HG02943 (cell line): ENCODE data around the gene ANKRD55.
A peak's percentile ranks its signal among the peaks of the same experiment; 100 is the strongest.
"Not testable (repeated sequence)": the region's sequence is repeated elsewhere in the genome, so short reads cannot be mapped to it uniquely, and the experiment has no call there.

ENCODE experiments used
- ATAC-seq: cut with Tn5 transposase; IDR thresholded peaks from one replicate; pipeline ENCODE4 v1.9.1; 2021; ENCODE audit warnings: mild to moderate bottlenecking, low read depth, moderate library complexity; ENCODE audit not compliant: unreplicated experiment

The ANKRD55 gene

GRCh38 chr5:56147659-56148230 lies 85.4 kb downstream of the ANKRD55 start:
- no peak for ATAC-seq

DNA sequence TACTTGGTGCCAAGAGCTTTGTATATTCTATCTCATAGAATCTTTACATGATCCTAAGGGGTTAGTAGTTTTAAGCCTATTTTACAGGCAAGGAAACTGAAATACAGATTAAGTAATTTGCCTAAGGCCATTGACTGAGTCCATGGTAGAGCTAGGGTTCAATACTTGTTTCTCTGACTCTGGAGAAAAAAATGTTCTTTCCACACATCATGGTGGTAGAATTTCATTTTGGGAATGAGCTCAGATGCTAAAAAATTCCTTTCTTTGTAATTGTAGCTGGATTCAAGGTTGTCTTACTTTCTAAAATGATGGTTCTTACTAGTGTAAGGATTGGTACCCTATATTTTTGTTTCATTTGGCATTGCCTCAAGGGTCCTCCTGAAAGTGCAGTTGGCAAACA lies 86.0 kb downstream of the ANKRD55 start:
- ATAC-seq: no peak

DNA sequence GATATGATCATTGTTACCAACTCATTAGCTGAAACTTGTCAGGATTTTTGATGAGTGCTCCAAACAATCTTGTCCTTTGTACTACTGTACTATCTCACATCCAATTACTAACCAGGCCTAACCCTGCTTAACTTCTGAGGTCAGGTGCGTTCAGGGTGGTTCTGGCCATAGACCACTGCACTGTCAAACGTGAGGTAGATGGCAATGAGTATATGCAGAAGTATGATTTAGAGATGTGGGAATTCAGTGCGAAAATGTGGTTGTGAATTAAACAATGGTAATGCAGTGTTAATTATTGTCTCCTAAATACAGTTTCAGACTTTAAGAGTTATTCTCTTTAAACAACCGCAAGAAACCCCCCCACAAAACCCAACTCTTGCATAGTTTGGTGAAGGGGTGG lies 86.5 kb downstream of the ANKRD55 start:
- no peak for ATAC-seq

DNA sequence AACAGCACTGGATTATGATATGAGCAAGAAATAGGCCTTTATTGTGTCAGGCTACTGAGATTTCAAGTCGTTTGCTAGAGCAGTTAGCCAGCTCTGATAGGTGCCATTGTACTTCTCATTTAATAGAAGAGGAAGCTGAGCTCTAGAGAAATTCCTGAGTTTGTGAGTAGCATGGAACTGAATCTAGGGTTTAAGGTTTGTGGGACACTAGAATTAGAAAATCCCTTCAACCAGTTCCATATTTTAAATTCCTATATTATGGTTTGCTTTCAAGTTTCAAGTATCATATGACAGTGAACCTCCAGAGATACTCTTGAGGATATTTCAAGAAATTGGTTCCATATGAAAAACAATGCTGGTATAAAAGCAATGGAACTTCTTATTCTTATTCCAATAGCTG lies 87.6 kb downstream of the ANKRD55 start:
- no peak for ATAC-seq

DNA sequence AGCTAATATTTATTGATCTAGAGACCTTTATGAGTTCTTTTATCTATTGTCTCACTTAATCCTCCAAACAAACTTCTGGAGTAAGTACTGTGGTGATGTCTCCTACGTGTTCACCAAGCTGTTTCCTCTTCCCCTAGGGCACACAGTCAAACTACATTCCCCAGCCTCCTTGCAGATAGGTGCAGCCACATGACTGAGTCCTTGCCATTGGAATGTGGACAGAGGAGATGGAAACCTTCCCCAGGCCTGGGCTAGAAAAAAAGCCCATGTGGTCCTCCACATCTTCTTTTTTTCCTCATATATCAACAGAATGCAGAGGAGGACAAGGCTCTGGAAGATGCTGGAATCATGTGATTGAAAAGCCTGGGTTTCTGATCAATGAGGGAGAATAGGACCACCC lies 88.0 kb downstream of the ANKRD55 start:
- no peak for ATAC-seq

GRCh38 chr5:56144211-56144610 lies 88.9 kb downstream of the ANKRD55 start:
- no peak for ATAC-seq

- no peak for ATAC-seq
Measured at GRCh38 chr5:56143373-56143714, 89.8 kb downstream of the ANKRD55 start.

GRCh38 chr5:56142614-56143372 lies 90.3 kb downstream of the ANKRD55 start:
- peak; percentile 94 for ATAC-seq

GRCh38 chr5:56142233-56142613 lies 90.9 kb downstream of the ANKRD55 start:
- ATAC-seq: no peak

DNA sequence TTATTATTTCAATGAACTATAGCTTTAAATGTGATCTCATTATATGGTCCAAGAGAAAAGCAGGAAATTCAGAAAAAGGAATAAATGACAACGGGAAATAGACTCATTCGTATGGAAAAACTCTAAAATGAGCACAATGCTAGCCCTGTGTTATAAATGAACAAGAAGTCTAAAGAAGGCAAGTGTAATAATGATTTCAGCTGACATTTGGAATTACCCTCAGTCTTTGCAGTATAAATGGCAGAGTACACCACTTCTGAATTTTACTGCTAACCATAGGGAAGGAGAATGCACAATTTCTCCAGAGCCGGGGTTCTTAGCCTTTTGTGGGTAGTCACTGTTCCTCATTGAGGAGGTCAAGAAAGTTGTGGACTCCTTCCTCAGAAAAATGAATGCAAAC lies 93.1 kb downstream of the ANKRD55 start:
- no peak for ATAC-seq

- ATAC-seq: no peak
Measured at GRCh38 chr5:56130664-56131063, 102.5 kb downstream of the ANKRD55 start.

DNA sequence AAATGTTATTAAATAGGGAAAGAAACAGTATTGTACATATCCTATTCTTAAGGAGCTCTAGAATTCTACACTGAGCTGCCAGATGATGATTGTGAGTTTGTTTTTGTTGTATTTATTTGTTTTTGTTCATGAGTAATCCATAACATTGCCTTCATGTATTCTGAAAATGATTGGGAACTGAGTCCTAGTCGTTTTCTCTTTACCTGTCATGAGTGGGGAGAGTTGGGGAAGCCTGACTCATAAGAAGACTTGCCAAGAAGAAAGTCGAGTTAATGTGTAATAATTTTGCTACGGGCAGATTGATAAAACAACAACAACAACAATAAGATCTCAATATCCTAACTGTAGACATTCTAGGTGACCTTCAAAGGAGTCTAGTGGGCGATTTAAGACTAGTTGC lies 103.8 kb downstream of the ANKRD55 start:
- ATAC-seq: no peak

- no peak for ATAC-seq
Measured at GRCh38 chr5:56128113-56128512, 105.0 kb downstream of the ANKRD55 start.

DNA sequence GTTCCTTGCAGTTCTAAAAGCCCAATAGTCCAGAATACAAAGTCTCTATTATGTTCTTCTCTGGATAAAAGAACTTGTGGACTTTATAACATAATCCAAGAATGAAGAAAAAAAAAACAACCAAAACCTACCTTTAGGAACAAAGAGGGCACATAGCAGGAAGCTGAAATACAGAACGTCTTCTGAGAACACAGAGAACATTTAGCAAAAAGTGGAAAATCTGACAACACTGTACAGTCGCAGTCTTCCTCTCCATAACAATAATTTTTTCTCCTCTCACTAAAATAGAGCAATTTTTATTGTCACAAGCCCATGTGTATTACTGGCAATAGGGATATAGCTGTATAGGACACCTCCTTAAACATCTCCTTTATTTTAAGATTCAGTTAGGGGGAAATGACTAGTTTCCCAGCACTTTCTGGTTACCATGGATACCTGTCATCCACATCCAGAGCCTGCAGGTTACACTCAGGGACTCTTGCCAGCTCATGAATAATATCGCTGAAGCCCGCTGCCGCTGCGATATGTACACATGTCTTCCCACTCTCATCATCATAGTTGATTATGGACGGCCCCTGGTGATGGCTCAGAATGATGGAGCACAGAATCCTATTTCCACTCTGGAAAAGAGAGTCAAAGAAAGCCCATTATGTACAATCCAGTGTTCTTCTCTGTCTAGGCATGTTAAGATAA lies 106.5 kb downstream of the ANKRD55 start:
- ATAC-seq: no peak

GRCh38 chr5:56123531-56124243 lies 109.4 kb downstream of the ANKRD55 start:
- ATAC-seq: no peak

DNA sequence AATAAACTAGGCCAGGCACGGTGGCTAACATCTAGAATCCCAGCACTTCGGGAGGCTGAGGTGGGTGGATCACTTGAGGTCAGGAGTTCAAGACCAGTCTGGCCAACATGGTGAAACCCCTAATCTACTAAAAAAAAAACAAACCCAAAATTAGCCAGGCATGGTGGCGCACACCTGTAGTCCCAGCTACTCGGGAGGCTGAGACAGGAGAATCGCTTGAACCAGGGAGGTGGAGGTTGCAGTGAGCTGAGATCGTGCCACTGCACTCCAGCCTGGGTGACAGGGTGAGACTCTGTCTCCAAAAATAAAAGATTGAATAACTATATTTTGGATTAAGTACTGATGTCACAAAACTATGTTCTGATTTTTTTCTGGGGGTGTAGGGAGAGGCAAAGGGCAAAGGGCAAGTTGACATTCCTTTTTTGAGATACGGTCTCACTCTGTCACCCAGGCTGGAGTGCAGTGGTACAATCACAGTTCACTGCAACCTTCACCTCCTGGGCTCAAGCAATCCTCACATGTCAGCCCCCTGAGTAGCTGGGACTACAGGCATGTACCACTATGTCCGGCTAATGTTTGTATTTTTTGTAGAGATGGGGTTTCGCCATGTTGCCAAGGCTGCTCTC lies 110.7 kb downstream of the ANKRD55 start:
- not testable (repeated sequence) for ATAC-seq

GRCh38 chr5:56119050-56119449 lies 114.1 kb downstream of the ANKRD55 start:
- ATAC-seq: no peak

GRCh38 chr5:56116599-56117141 lies 116.5 kb downstream of the ANKRD55 start:
- no peak for ATAC-seq

GRCh38 chr5:56115589-56115988 lies 117.5 kb downstream of the ANKRD55 start:
- no peak for ATAC-seq

DNA sequence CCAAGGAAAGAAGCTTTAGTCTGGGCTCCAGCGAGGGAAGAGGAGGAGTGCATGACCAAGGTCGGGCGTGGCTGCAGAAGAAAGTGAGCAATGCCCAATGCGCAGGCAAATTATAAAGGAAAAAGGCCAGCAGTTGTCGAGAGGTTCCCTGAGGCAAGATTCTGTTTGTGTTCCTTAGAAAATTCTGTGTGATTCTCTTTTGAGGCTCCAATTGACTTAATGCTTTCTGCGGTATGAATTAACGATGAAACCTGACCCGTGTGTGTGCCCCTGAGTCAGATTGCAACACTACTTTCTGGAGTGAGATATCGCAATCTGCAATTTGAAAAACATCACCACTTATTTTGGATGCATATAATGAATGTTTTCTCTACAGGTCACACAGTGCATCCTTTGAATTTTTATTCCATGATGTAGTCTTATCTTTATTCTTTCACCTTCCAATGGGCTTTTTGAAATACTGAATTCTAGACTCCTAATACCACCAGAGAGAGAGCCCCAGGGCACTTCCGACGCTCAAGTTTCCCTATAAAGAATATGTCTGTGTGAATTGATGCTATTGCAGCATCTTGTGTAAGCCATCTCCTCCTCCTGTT lies 120.5 kb downstream of the ANKRD55 start:
- ATAC-seq: no peak
